Measurements from ENCODE around the gene EXOC7. TPM values are rescaled to one million over a fixed set of nuclear protein-coding genes. Genes with fewer than 3 reads are reported as not detected.
A peak's percentile ranks its signal among the peaks of the same experiment; 100 is the strongest.

EXOC7 gene
- polyA plus RNA-seq, 4 donors, result 47.3 to 88.0 (median 49.7) TPM

DNA sequence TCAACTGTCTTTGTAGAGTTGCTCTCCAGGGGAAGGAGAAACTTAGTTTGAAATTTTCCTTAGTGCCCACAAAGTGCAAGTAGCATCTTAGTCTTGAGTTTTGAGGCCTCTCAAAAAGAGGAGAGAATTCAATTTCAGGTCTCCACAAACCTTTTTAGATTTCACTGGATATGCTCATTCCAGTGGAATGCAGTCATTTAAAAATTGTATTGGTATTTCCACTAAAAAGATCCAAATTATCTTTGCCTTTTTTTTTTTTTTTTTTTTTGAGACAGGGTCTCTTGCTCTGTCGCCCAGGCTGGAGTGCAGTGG is 44.4 kb upstream of the EXOC7 start:
- Histone ChIP-seq H3K27me3 (ENCODE audit: control insufficient read depth in 3 of 3, insufficient read depth in 3 of 3, low read length in 3 of 3) (no peaks in the 10 kb centered on the region), H3K27ac (ENCODE audit: low read depth in 1 of 3, low read length in 2 of 3) (no peak overlapping the region), H3K4me1 (ENCODE audit: control insufficient read depth in 3 of 3, insufficient read depth in 2 of 3, low read depth in 1 of 3, low read length in 2 of 3) (peaks cover 0 to 7% (median 0%) of the 10 kb centered on the region in 3 donors), H3K4me3 (ENCODE audit: low read depth in 1 of 3, low read length in 3 of 3) (no peak overlapping the region), H3K9me3 (ENCODE audit: control insufficient read depth in 2 of 2, insufficient read depth in 1 of 2, low read depth in 1 of 2, low read length in 1 of 2) (no peaks in the 10 kb centered on the region), H3K36me3 (ENCODE audit: control insufficient read depth in 3 of 3, insufficient read depth in 2 of 3, low read depth in 1 of 3, low read length in 3 of 3) (peaks cover 4 to 46% (median 14%) of the 10 kb centered on the region in 3 donors)
- DNase-seq (no peak), FAIRE-seq (no peak)
- 92 to 96% (median 94%) methylated on average over 1 of the region's 1 CpG for WGBS, 3 donors

DNA sequence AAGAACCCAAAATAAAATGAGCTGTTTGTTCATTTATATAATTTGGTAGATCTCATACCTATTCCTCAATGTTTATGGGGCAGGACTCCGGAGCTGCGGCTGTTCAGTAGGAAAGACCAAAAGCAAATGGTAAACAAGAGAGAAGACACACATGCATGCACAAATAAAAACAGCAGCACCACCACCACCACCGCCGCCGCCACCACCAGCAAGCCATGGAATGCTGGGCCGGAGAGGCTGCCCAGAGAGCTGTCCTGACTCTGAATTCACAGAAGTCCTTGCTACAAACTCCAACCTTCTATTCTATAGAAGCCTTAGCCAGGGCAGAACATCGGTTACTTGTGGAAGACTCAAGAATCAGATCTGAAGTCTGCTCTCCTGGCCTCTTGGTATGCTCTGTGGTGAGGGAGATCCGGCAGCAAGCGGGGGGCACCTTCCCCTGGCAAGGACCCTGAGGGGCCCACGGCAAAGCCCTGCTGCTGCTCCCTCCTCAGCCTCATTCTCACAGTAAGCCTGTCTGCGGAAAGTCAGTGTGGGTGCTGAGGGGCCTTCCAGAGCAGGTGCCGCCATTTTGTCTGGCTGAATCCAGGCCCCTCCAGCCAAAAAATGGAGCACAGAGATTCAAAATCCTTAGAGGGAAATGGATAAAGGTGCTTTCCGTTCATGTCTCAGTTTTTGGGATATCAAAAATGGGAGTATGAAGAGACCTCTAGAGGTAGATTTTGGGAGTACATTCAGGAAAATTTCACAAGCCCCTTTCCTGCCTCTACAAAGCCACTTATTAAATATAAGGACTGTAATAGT is 43.8 kb upstream of the EXOC7 start:
- Histone ChIP-seq H3K4me3 (ENCODE audit: low read depth in 1 of 3, low read length in 3 of 3) (no peak overlapping the region), H3K4me1 (ENCODE audit: control insufficient read depth in 3 of 3, insufficient read depth in 2 of 3, low read depth in 1 of 3, low read length in 2 of 3) (peaks cover 0 to 7% (median 0%) of the 10 kb centered on the region in 3 donors), H3K27me3 (ENCODE audit: control insufficient read depth in 3 of 3, insufficient read depth in 3 of 3, low read length in 3 of 3) (no peaks in the 10 kb centered on the region), H3K27ac (ENCODE audit: low read depth in 1 of 3, low read length in 2 of 3) (no peak overlapping the region), H3K9me3 (ENCODE audit: control insufficient read depth in 2 of 2, insufficient read depth in 1 of 2, low read depth in 1 of 2, low read length in 1 of 2) (no peaks in the 10 kb centered on the region), H3K36me3 (ENCODE audit: control insufficient read depth in 3 of 3, insufficient read depth in 2 of 3, low read depth in 1 of 3, low read length in 3 of 3) (peaks cover 4 to 46% (median 13%) of the 10 kb centered on the region in 3 donors)
- FAIRE-seq, result no peak
- WGBS, 3 donors, result 85 to 88% (median 86%) methylated on average over 13 of the region's 13 CpGs
- DNase-seq, result no peak

DNA sequence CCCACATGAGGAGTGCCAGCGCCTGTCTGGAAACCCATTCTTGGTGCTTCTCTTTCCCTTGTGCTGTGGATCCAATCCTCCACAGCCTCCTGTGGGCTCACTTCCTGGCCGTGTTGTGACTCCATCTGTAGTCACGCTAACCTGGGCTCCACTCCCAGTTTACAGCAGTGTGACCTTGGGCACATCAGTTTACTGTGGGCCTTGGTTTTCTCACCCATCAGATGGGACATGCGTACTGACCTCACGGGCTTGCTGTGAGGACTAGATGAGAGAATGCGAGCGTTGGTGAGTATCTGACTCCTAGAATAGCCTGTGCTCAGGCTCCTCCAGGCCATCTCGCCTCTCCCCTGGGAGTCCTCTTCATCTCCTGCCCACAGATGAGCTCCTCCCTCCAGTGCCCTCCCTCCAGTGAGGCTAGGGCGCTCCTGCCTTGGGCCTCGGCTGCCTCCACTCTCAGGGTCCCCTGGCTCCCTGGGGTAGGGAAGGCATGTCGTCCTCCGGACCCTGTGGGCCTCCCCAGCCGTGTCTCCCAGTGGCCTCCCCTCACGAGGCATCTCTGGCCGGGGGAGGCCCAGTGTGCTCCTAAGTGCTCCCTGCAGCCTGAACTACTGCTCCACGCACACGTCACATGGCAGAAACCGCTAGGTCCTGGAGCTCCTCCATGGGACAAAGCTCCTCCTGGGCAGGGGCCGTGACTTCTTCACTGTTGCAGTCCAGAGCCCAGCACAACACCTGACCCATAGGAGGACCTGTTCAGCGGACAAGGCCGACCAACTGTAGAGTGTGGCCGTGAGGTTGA is 42.7 kb upstream of the EXOC7 start:
- H3K4me3 ChIP-seq (ENCODE audit: low read depth in 1 of 3, low read length in 3 of 3), result no peak overlapping the region
- WGBS, 3 donors, result 88 to 92% (median 91%) methylated on average over 22 of the region's 22 CpGs
- H3K4me1 ChIP-seq (ENCODE audit: control insufficient read depth in 3 of 3, insufficient read depth in 2 of 3, low read depth in 1 of 3, low read length in 2 of 3), result peaks cover 0 to 17% (median 0%) of the 10 kb centered on the region in 3 donors
- no peaks in the 10 kb centered on the region for H3K9me3 ChIP-seq (ENCODE audit: control insufficient read depth in 2 of 2, insufficient read depth in 1 of 2, low read depth in 1 of 2, low read length in 1 of 2)
- peak overlapping the region; percentile 40 to 86 (median 63) for H3K27ac ChIP-seq (ENCODE audit: low read depth in 1 of 3, low read length in 2 of 3)
- H3K36me3 ChIP-seq (ENCODE audit: control insufficient read depth in 3 of 3, insufficient read depth in 2 of 3, low read depth in 1 of 3, low read length in 3 of 3), result peaks cover 0 to 36% (median 6%) of the 10 kb centered on the region in 3 donors
- FAIRE-seq (no peak), DNase-seq (no peak)
- peaks cover 0 to 5% (median 0%) of the 10 kb centered on the region in 3 donors for H3K27me3 ChIP-seq (ENCODE audit: control insufficient read depth in 3 of 3, insufficient read depth in 3 of 3, low read length in 3 of 3)

- H3K4me1 ChIP-seq (ENCODE audit: control insufficient read depth in 3 of 3, insufficient read depth in 2 of 3, low read depth in 1 of 3, low read length in 2 of 3), result peaks cover 0 to 24% (median 2%) of the 10 kb centered on the region in 3 donors
- H3K4me3 ChIP-seq (ENCODE audit: low read depth in 1 of 3, low read length in 3 of 3), result no peak overlapping the region
- H3K27ac ChIP-seq (ENCODE audit: low read depth in 1 of 3, low read length in 2 of 3), result peak overlapping the region; percentile 40 to 86 (median 63)
- FAIRE-seq, result no peak
- peak in 1 of 2 donors; percentile 32 for DNase-seq
- no peaks in the 10 kb centered on the region for H3K9me3 ChIP-seq (ENCODE audit: control insufficient read depth in 2 of 2, insufficient read depth in 1 of 2, low read depth in 1 of 2, low read length in 1 of 2)
- peaks cover 0 to 13% (median under 1%) of the 10 kb centered on the region in 3 donors for H3K27me3 ChIP-seq (ENCODE audit: control insufficient read depth in 3 of 3, insufficient read depth in 3 of 3, low read length in 3 of 3)
- H3K36me3 ChIP-seq (ENCODE audit: control insufficient read depth in 3 of 3, insufficient read depth in 2 of 3, low read depth in 1 of 3, low read length in 3 of 3), result peaks cover 0 to 28% (median 3%) of the 10 kb centered on the region in 3 donors
- WGBS, 3 donors, result 66 to 84% (median 74%) methylated on average over 25 of the region's 25 CpGs
Measured at GRCh38 chr17:76145231-76146052, 41.9 kb upstream of the EXOC7 start.

DNA sequence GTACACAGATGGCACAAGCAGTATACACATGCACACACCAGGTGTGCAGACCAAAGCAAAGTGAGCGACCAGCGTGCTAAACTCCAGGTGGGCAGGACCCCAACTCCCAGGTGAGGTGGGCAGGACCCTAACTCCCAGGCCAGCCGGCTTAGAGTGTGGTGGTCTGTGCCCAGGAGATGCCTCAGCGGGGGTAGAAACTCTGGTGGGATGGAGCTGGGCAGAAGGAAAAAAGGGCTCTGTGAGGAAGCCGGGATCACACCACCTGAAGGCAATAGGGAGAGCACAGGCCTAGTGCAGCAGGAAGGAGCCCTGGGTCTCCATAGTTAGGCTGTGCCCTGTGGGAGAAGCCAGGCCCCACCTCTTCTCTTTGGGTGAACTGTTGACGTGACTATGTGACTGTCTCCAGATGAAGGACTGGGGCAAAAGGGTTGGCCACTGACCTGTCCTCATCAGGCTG is 39.0 kb upstream of the EXOC7 start:
- no peak for DNase-seq
- Histone ChIP-seq H3K4me1 (ENCODE audit: control insufficient read depth in 3 of 3, insufficient read depth in 2 of 3, low read depth in 1 of 3, low read length in 2 of 3) (peaks cover 0 to 39% (median 2%) of the 10 kb centered on the region in 3 donors), H3K9me3 (ENCODE audit: control insufficient read depth in 2 of 2, insufficient read depth in 1 of 2, low read depth in 1 of 2, low read length in 1 of 2) (no peaks in the 10 kb centered on the region), H3K36me3 (ENCODE audit: control insufficient read depth in 3 of 3, insufficient read depth in 2 of 3, low read depth in 1 of 3, low read length in 3 of 3) (peaks cover 0 to 25% (median 3%) of the 10 kb centered on the region in 3 donors), H3K4me3 (ENCODE audit: low read depth in 1 of 3, low read length in 3 of 3) (no peak overlapping the region), H3K27me3 (ENCODE audit: control insufficient read depth in 3 of 3, insufficient read depth in 3 of 3, low read length in 3 of 3) (peaks cover 3 to 38% (median 13%) of the 10 kb centered on the region in 3 donors), H3K27ac (ENCODE audit: low read depth in 1 of 3, low read length in 2 of 3) (no peak overlapping the region)
- no peak for FAIRE-seq
- 91 to 94% (median 93%) methylated on average over 6 of the region's 6 CpGs for WGBS, 3 donors

DNA sequence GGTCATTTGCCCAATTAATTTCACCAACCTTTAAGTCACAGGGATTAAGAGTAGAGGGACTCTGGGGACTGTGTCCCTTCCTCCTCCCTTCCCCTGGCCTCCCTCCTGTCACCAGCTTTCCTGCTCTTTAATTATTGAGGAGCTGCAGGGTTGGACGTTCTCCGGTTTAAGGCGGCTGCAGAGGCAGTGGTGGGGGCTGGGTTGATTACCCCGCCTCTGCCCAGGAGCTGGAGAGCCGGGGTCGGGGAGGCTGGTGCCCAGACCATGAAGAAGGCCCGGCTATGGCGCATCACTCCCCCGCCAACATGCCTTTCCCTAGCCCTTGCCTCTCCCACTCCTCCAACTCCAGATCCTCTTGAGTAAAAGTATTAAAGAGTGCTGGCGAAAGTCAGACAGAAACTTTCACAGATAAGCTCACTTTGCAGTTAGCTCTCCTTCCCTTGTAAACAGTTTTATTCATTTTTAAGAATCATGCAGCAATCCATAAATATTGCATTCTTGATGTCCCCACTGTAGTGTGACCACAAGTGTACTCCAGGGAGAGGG is 38.5 kb upstream of the EXOC7 start:
- Histone ChIP-seq H3K4me1 (ENCODE audit: control insufficient read depth in 3 of 3, insufficient read depth in 2 of 3, low read depth in 1 of 3, low read length in 2 of 3) (peaks cover 0 to 39% (median 2%) of the 10 kb centered on the region in 3 donors), H3K36me3 (ENCODE audit: control insufficient read depth in 3 of 3, insufficient read depth in 2 of 3, low read depth in 1 of 3, low read length in 3 of 3) (peaks cover 0 to 20% (median 0%) of the 10 kb centered on the region in 3 donors), H3K27ac (ENCODE audit: low read depth in 1 of 3, low read length in 2 of 3) (no peak overlapping the region), H3K9me3 (ENCODE audit: control insufficient read depth in 2 of 2, insufficient read depth in 1 of 2, low read depth in 1 of 2, low read length in 1 of 2) (no peaks in the 10 kb centered on the region), H3K4me3 (ENCODE audit: low read depth in 1 of 3, low read length in 3 of 3) (no peak overlapping the region), H3K27me3 (ENCODE audit: control insufficient read depth in 3 of 3, insufficient read depth in 3 of 3, low read length in 3 of 3) (peaks cover 4 to 43% (median 13%) of the 10 kb centered on the region in 3 donors)
- FAIRE-seq (no peak), DNase-seq (no peak)
- WGBS, 3 donors, result 50 to 67% (median 58%) methylated on average over 10 of the region's 10 CpGs

DNA sequence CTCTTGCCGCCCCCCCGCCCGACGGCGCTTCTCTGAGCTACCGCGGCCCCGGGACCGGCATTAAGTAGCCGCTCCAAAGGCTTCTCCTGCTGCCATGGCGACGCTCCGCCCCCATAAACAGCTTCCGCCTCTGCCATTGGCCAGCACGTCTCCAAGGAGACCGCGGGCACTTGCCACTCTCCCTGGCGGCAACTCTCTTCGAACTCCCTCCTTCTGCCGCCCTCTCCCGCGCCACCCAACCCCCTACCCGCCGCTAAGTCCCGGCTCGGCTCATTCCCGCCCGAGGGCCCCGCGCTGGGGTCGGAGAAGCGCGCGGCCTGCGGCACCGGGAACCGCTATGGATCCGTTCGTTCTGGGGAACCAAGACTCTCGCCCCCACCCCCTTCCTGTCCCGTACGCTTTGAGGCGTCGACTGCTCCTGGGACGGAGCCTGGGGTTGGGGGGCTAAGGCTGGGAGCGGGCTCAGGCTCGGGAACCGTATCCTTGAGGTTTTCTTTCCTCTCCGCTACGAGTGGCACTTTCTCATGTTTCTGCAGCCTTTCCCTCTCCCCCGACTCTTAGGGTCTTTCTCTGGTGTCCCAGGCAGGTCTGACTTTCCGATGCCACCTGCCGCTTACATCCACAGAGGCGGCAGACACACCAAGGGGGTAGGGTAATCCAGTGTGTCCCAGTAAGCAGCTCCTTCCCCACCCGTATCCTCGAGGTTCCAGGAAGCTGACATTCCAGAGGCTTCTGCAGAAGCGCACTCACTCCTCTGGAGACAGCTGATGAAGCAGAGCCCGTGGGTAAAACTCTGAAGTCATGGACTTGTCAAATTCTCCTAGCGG is 37.8 kb upstream of the EXOC7 start, which contains the start of gene FOXJ1:
Gene FOXJ1 (minus strand): TSS at position 34 of the 827 bp plus-strand sequence. CDS start 850 bp downstream, outside the sequence.
- Histone ChIP-seq H3K27me3 (ENCODE audit: control insufficient read depth in 3 of 3, insufficient read depth in 3 of 3, low read length in 3 of 3) (peaks cover 6 to 45% (median 13%) of the 10 kb centered on the region in 3 donors), H3K27ac (ENCODE audit: low read depth in 1 of 3, low read length in 2 of 3) (no peak within 1 kb of the TSS), H3K36me3 (ENCODE audit: control insufficient read depth in 3 of 3, insufficient read depth in 2 of 3, low read depth in 1 of 3, low read length in 3 of 3) (peaks cover 0 to 17% (median 0%) of the 10 kb centered on the region in 3 donors), H3K4me3 (ENCODE audit: low read depth in 1 of 3, low read length in 3 of 3) (peak within 1 kb of the TSS in 2 of 3 donors; percentile 40 to 52), H3K9me3 (ENCODE audit: control insufficient read depth in 2 of 2, insufficient read depth in 1 of 2, low read depth in 1 of 2, low read length in 1 of 2) (no peaks in the 10 kb centered on the region), H3K4me1 (ENCODE audit: control insufficient read depth in 3 of 3, insufficient read depth in 2 of 3, low read depth in 1 of 3, low read length in 2 of 3) (peaks cover 0 to 39% (median 2%) of the 10 kb centered on the region in 3 donors)
- DNase-seq (peak; percentile 91 to 96), FAIRE-seq (no peak)
- WGBS, 3 donors, result 5 to 9% (median 6%) methylated on average over 46 to 59 of the region's 59 CpGs

Data from small intestine (tissue), 7 donors.